GM21717 (cell line): ENCODE measurements around the gene LRRC49.
"Not testable (repeated sequence)": the region's sequence is repeated elsewhere in the genome, so short reads cannot be mapped to it uniquely, and the experiment has no call there.

Experiments used
- ATAC-seq: cut with Tn5 transposase; IDR thresholded peaks from one replicate; pipeline ENCODE4 v1.9.1; 2021; ENCODE audit warnings: mild to moderate bottlenecking, moderate library complexity; ENCODE audit not compliant: unreplicated experiment

Gene LRRC49, protein sequence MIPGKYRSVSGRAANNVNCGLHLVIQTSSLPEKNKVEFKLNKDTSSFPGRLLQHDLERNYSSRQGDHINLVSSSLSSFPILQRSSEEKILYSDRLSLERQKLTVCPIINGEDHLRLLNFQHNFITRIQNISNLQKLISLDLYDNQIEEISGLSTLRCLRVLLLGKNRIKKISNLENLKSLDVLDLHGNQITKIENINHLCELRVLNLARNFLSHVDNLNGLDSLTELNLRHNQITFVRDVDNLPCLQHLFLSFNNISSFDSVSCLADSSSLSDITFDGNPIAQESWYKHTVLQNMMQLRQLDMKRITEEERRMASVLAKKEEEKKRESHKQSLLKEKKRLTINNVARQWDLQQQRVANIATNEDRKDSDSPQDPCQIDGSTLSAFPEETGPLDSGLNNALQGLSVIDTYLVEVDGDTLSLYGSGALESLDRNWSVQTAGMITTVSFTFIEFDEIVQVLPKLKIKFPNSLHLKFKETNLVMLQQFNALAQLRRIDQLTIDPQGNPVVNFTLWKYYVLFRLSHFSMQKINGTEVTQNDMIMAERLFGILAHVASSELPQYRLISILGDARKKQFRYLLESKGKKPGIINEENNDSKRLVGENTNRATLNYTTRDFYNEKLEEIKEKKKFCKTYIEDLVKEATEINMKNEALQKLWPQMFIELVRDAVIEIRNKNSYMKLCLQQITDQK

DNA sequence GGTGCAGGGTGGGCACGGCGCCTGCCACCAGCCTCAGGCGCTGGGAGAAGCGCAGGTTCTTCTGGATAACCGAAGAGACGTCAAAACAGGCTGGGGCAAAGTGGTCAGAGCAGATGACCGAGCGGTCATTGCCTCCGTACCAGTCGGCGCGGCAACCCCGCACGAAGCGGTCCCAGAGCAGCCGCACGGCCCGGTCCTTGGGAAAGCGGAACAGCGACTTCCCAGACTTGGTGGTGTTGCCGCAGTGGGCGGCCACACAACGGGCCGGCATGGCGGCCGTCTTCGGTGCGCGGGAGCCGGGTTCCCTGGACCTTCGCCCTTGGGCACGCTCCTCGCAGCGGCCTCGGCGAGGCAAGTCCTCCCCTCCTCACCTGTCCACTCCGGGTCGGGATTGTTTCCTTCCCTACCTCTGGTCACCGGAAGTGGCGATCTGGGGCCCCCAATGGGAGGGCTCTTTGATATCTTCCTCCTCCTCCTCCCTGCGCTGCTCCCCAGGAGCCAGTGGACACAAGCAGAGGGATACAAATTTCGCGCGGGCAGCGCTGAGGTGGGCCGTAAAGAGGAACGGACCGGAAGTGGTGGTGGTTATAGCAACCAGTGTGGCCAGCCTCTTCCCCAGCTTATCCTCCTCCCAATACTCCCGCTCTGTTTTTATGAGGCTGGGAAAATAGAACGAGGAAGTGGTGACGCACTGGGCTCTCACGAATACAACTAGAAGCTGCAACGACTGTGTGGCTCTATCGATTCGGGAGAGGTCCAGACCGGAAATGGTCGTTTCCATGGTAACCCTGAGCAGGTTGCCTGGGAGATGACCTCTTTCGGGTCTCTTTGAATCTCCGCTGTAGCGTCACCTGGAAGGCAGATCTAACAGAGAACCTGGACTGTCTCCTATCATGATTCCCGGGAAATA is at the start of gene LRRC49, which contains the start of gene THAP10:
LRRC49 (plus strand) TSS at position 825 of the 910 bp plus-strand sequence; CDS start at position 894, 69 bp downstream.
THAP10 (minus strand) TSS at position 432 of the 910 bp plus-strand sequence; CDS start at position 271, 161 bp downstream.
- ATAC-seq: peak; percentile 81

DNA sequence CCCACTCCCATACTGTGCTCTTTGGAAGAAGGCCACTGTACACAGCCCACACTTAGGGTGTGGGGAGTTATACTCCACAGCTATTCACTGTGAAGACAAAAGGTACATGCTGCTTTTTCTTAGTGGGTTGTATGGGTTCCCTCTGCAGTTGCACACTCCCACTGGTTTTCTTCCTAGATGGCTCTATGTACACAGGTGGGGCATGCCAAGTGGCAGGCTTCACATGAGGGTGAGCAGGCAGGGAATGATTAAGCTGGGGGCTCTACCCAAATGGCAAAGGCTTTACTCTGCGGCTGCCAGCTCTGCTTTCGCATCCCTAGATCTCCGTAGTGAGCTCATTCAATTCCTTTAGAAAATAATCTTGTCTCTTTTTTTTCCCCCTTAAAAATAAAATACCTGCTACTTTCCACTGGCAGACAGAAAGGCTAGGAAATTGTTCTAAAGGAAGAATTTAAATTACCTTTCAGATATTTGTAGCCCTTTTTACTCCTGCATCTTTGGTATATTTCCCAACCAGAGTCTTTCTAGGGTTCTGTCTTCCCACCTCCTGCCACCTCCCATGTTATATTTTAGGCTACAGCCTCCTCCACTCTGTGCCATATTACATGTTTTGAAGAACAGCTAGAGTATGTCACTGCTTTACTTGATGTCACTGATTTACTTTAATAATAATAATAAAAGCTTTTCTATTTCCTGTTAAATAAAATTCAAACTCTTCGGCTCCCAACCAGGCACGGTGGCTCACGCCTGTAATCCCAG is 46.8 kb upstream of the LRRC49 start:
- ATAC-seq: no peak

DNA sequence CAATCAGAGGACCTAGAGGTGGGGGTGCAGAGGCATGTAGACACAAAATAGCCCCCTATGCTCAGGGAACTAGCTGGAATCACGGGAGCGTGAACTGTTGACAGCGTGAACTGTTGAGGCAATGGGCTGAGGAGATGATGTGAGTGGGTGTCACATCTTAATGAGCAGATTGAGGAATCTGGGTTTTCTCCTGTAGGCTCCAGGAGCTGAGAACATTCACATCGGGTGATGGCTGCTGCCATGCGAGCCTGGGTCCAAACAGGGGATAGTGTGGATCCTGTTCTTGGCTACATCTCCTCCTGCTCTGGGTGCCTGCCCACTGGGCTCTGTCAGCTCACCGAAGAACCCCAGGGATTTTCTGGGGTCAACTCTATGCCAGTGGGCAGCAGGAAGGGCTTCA is 40.7 kb upstream of the LRRC49 start:
- ATAC-seq: no peak

DNA sequence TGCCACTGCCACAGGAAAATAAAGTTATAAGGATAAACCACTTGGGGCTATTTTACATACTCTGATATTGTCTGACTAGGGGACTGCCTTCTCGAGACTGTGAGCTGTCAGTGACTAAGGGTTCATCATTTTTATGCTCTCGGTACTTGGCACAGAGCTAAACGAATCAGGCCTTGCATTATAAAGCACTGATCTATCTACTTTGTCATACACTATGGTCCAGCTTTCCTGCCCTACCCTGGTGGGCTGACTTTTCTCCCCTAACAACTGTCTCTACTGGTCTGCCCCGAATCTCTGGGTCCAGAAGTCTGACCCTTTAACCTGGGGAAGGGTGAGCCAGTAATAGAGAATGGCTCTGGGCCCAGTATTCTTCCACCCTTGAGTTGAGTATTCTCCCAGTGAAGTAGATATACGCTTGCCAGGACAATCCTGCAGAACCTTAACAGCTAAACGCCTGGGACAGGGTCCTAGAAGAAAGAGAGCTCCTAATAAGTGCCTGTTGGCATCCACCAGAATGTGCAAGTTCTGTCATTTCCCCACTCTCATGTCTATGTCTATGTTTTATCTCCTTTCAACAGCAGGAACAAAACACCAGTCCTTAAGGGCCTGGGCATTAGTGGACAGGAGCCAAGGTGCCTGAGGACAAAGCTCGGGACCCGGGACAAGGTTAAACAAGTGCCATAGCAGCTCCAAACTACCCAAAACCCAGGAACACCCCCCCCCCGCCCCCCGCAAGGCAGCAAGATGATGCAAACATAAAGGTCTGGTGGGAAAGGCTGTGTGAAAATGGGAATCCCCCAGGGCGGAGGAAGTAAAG is 39.9 kb upstream of the LRRC49 start:
- ATAC-seq: no peak

DNA sequence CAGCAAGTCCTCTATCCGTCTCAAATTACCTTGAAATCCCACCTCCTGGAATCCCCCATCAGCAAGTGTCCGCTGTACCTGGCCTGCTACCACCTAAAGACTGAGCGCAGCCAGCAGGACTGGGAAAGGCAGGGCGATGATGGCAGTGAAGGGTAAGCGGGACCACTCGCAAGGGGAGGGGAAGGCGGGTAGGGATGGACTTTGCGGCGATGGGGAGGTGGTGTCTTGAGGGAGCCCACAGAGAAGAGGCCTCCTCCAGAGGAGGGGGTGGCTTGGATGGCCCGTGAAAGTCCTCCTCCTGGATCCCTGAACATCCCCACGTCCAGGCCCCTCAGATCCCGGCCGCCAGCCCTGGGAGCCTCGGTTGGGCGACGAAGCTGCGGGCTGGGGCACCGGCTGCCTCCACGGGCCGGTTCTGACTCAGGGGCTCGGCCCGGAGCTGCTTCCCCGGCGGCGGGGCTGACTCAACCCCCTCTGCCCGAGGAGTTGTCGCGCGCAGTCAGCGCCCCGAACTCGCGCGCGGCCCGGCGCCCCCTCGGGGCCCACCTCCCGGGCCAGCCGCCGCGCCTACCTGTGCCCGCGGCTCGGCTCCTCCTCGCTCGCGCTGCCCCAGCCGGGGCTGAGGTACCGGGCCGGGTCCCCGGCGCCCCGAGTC is 39.2 kb upstream of the LRRC49 start:
- no peak for ATAC-seq

DNA sequence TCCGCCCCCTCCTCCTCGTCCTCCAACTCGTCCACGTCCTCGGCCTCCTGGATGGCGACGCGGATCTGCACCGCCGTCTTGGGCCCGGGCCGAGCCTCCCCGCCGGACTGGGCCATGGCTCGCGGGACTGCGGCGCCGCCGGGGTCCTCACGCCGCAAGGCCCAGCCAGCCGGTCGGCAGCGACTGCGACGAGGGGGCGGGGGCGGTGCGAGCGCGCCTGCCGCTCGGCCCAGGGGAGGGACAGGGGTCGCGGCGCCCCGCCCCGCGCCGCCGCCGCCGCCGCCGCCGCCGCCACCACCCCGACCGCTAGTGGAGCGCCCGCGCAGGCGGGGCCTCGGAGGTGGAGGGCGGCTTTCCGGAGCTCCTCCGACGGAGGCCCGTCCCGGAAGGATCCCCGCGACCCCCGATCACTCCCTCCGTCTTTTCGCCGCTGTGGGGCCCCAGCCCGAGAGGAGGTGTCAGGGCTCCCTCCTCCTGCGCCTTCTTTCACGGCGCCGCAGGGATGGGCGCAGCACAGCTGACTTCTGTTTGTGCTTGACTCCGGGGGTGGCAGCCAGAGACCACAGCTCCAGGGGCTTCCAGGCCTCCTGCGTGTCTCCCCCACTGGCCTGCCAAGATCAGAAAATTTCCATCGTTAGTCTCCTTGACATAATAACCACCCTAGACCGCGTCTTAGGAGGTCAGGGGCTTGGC is 38.5 kb upstream of the LRRC49 start, which contains the start of gene LARP6:
LARP6 (minus strand) TSS at position 185 of the 693 bp plus-strand sequence; CDS start at position 116, 69 bp downstream.
- ATAC-seq: no peak

DNA sequence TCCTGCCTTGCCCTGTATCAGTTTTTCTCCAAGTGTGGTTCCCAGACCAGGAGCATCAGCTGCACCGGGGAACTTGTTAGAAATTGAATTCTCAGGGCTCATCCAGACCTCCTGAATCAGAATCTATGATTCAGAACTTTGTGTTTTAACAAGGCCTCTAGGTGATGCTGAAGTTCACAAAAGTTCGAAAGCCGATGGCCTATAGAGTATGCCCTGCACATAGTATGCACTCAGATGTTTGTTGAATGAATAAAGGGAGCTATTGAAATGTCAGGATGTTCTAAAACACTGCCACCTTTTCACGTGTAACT is 38.0 kb upstream of the LRRC49 start:
- ATAC-seq: no peak

DNA sequence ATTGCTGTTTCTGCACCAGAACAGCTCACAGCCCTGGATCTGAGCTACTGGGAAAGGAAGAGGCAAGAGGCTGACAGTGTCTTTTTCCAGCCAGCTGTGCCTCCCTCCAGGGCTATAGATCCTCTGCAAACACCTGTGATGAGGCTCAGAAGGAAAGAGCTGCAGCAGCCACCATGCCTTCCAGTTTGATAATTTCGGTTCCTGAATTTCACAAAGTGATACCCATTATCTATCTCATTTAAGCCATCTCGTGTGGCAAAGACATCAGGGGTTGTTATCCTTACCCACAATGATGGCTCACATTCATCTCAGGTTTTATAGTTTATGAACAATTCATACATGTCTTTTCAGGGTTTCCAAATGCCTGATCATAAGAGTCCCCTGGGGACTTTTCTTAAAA is 36.9 kb upstream of the LRRC49 start:
- ATAC-seq: no peak

DNA sequence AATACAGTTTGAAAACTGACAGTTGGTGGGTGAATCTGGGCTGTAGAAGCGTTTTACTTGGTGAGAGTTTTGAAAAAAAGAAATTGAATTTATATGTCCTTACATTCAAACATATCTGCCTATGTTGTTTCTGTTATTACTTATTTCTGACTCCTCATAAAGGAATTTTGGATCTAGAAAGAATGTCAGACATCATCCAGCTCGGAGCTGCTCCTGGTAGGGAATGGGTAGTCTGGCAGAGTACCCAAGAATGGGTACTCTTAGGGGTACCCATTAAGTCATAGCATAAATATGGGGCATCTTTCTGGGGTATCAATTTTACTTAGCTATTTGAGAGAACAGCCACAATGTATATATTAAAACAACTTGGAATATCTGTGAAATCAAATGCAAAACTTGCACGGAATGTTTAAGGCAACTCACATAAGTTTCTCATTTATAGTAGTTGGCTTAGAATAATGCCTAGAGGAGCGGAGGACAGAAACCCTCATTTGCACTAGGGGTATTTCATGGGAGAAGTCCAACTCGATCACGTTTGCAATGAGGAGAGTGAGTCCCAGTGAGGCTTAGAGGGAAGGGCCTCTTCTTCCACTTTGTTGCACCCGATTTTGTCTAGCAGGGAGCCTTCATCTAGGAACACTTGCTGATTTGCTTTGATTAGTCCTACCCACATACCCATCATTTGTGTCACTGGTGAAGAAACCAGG is 36.3 kb upstream of the LRRC49 start:
- ATAC-seq: no peak

DNA sequence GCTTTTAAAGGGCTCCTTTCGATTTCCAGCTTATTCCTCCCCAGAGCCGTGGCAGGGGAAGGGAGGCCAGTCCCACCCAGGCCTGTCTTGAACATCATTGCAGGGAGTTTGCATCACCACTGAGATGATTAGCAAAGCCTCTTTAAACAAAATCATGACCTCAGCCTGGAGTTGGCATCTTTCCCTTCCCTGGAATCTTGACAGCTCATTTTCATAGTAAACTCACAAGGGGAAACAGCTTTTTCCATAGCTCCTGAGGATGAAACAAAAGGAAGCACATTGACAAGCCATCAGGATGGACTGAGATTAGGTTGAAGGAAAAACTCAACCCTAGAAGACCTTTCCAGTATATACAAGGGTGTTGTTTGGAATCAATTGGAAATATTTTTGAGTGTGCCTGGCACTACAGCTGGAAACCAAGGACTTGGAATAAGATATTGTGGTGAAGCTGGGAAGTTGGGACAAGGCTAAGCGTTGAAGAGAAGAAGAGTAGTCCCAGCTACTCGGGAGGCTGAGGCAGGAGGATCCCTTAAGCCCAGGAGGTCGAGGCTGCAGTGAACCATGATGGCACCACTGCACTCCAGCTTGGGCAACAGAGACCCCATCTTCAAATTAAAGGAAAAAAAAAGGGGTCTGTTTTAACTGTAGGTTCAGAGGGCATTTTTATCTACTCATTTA is 35.6 kb upstream of the LRRC49 start:
- ATAC-seq: no peak

DNA sequence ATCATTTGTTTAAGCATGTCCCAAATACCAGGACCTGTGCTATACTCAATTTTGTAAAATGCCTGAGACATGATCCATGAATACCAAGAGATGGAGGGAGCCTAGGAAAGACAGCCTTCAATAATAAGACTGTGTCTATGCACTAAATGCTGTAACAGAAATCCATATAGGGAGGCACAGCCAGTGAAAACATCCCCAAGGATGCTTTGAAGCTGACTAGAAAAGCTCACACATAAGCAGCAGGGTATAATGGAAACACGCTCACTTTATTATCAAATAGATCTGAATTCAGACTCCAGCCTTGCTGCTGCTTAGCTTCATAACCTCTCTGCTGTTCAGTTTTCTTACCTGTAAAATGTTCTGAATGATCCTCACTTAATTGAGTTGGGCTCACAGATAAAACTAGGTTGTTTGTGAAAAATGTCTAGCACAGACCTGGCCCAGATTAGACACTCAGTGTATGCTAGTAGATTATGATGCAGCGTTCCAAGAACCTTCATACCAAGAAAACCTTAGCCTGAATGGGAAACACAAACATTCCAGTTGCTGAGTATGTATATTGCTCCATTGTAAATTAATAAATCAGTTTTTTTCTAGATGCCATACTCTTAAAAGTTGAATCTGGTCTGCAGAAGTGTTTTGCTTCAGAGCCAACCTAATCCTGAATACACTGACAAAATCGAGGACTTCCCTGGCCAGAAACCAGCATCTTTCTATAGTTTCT is 34.9 kb upstream of the LRRC49 start:
- no peak for ATAC-seq

DNA sequence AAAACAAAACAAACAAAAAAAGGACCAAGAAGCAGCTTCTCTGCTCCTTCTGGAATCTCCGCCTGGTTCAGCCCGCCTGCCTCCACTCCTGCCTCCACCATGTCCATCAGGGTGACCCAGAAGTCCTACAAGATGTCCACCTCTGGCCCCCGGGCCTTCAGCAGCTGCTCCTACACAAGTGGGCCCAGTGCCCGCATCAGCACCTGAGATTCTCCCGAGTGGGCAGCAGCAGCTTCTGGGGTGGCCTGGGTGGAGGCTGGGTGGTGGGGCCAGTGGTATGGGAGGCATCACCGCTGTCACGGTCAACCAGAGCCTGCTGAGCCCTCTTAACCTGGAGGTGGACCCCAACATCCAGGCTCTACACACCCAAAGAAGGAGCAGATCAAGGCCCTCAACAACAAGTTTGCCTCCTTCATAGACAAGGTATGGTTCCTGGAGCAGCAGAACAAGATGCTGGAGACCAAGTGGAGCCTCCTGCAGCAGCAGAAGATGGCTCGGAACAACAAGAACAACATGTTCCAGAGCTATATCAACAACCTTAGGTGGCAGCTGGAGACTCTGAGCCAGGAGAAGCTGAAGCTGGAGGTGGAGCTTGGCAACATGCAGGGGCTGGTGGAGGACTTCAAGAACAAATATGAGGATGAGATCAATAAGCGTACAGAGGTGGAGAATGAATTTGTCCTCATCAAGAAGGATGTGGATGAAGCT is 33.9 kb upstream of the LRRC49 start:
- not testable (repeated sequence) for ATAC-seq

DNA sequence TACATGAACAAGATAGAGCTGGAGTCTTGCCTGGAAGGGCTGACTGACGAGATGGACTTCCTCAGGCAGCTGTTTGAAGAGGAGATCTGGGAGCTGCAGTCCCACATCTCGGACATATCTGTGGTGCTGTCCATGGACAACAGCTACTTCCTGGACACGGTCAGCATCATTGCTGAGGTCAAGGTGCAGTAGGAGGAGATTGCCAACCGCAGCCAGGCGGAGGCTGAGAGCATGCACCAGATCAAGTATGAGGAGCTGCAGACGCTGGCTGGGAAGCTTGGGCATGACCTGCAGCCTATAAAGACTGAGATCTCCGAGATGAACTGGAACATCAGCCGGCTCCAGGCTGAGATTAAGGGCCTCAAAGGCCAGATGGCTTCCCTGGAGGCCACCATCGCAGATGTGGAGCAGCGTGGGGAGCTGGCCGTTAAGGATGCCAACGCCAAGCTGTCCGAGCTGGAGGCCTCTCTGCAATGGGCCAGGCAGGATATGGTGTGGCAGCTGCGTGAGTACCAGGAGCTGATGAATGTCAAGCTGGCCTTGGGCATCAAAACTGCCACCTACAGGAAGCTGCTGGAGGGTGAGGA is 33.2 kb upstream of the LRRC49 start:
- ATAC-seq: no peak

DNA sequence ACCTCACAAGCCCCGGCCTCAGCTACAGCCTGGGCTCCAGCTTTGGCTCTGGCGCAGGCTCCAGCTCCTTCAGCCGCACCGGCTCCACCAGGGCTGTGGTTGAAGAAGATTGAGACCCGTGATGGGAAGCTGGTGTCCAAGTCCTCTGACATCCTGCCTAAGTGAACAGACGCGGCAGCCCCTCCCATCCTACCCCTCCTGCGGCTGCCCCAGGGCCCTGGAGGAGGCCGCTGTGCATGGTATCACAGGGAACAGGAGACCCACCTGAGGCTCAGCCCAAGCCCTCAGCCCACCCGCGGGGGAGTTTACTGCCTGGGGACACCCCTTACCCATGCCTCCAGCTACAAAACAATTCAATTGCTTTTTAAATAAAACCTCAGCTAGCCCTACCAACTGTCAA is 32.6 kb upstream of the LRRC49 start:
- ATAC-seq: no peak

DNA sequence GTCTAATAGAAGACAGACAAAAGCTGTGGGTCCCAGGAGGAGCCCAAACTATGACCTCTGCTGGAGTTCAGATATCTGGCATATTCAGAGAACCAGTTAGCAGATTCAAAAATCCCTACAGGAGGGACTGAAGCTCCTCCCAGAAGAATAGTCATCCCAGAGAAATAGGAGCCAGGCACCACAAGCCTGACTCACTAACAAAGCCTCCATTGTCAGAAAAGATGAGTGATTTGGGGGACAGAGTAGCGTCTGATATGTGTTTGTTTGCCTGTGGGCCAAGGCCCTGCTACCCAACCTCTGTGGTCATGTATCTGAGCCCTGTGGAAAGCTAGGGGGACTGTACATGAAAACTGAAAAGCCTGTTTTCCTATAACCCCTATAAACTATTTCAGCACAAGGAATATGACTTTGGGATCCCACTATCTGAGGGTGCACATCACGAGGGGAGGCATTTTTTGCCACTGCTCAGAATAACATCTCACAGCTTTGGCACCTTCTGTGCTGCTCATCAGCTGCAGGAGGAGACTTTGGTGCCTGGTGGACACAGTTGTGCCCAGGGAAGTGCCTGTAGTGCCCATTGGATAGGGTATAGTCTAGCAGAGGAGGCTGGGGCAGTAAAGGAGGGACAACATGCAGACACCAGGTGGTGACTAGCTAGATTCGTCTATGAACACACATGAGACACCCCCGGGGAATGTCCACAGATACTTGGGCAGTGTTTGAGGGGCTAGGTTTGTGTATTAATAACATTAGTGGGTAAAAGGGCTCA is 29.0 kb upstream of the LRRC49 start:
- no peak for ATAC-seq
